Adrenal gland (tissue), 5 donors: ENCODE measurements around the gene GLI1.

Experiments
- CTCF ChIP-seq, 6 experiments: fragments of 450-650 bp in 4 of 6; fragments of 200-600 bp in 2 of 6; sonication (generic) in 1 of 6; IDR thresholded peaks; 1 replicate in 5 of 6; 2 replicates in 1 of 6; pipeline versions ENCODE4 v1.5.1 to v1.8.0; 2016 to 2021; ENCODE audit warnings: antibody characterized with exemption in 6 of 6, mild to moderate bottlenecking in 2 of 6, moderate library complexity in 1 of 6
- POLR2A ChIP-seq, 2 donors: fragments of 450-650 bp; IDR thresholded peaks; one replicate each; pipeline ENCODE4 v1.6.1; 2017; ENCODE audit warnings: antibody characterized with exemption in 2 of 2, mild to moderate bottlenecking in 2 of 2, moderate library complexity in 1 of 2
- donor health status: DM: no; HTN: no; CAD: no.

DNA sequence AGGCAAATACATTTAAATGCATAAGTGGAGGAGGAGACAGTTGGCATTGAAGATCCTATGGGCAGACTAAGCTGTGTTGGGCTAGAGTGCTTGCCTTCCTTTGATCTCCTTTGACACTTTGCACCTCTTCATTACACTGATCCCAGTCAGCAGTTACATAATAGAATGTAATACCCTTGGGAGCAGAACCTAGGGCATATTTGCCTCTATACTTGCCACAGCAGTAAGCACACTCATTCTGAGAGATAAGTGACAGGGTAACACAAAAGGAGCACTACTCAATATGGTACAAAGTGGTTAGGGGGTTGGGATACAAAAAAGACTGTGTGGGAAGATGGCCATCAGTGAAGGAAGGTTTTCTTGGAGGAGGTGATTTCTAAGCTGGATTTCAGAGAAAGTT lies 37.2 kb downstream of the GLI1 start:
- TF ChIP-seq CTCF (IDR thresholded peaks at IDR 0.05) (no peak), POLR2A (IDR thresholded peaks at IDR 0.05) (no peak)
